ENCODE measurements around the gene DMXL1. TPM values are rescaled to one million over a fixed set of nuclear protein-coding genes. Genes with fewer than 3 reads are reported as not detected.

The DMXL1 gene
- total RNA-seq (26.9 and 37.4 TPM in 2 replicates), polyA plus RNA-seq (19.5 and 31.6 TPM in 2 replicates)

- Histone ChIP-seq H3K4me3 (peak within 1 kb of the TSS; percentile 46), H3K36me3 (no peaks in the 10 kb centered on the region), H3K27ac (peak within 1 kb of the TSS; percentile 86), H3K27me3 (no peaks in the 10 kb centered on the region), H3K9me3 (ENCODE audit: low read depth) (no peaks in the 10 kb centered on the region), H3K4me1 (ENCODE audit: low read depth) (peaks cover 17% of the 10 kb centered on the region)
- peak; percentile 99 for DNase-seq (ENCODE audit: low read depth in 1 of 2, low spot score in 1 of 2)
- no peak for TF ChIP-seq CTCF (IDR thresholded peaks at IDR 0.05; ENCODE audit: low read depth, low read length)
These were observed at the start of gene DMXL1 for GRCh38 chr5:119070828-119071560. Gene DMXL1, plus strand, starts transcription at chr5:119071087. Its CDS starts 483 bp downstream, at chr5:119071570.

- no peak for DNase-seq (ENCODE audit: low read depth in 1 of 2, low spot score in 1 of 2)
- no peaks in the 10 kb centered on the region for H3K4me1 ChIP-seq (ENCODE audit: low read depth)
- no peaks in the 10 kb centered on the region for H3K9me3 ChIP-seq (ENCODE audit: low read depth)
- H3K4me3 ChIP-seq = no peak overlapping the region
- no peak for TF ChIP-seq CTCF (IDR thresholded peaks at IDR 0.05; ENCODE audit: low read depth, low read length)
- no peaks in the 10 kb centered on the region for H3K27me3 ChIP-seq
- no peaks in the 10 kb centered on the region for H3K36me3 ChIP-seq
- no peak overlapping the region for H3K27ac ChIP-seq
These were observed 49.6 kb upstream of the DMXL1 start for GRCh38 chr5:119021149-119021732.

GRCh38 chr5:119022017-119022745, 48.7 kb upstream of the DMXL1 start:
- Histone ChIP-seq H3K4me3 (no peak overlapping the region), H3K27ac (no peak overlapping the region), H3K4me1 (ENCODE audit: low read depth) (no peaks in the 10 kb centered on the region), H3K27me3 (no peaks in the 10 kb centered on the region), H3K9me3 (ENCODE audit: low read depth) (no peaks in the 10 kb centered on the region), H3K36me3 (no peaks in the 10 kb centered on the region)
- DNase-seq (ENCODE audit: low read depth in 1 of 2, low spot score in 1 of 2) = peak in 1 of 2 donors; percentile 63
- TF ChIP-seq CTCF (IDR thresholded peaks at IDR 0.05; ENCODE audit: low read depth, low read length) = peak; percentile 52

GRCh38 chr5:119022773-119023172, 48.1 kb upstream of the DMXL1 start:
- H3K9me3 ChIP-seq (ENCODE audit: low read depth) = no peaks in the 10 kb centered on the region
- DNase-seq (ENCODE audit: low read depth in 1 of 2, low spot score in 1 of 2) = no peak
- no peak for TF ChIP-seq CTCF (IDR thresholded peaks at IDR 0.05; ENCODE audit: low read depth, low read length)

GRCh38 chr5:119028575-119028974, 42.3 kb upstream of the DMXL1 start:
- TF ChIP-seq CTCF (IDR thresholded peaks at IDR 0.05; ENCODE audit: low read depth, low read length) = no peak
- Histone ChIP-seq H3K4me3 (no peak overlapping the region), H3K36me3 (no peaks in the 10 kb centered on the region), H3K4me1 (ENCODE audit: low read depth) (no peaks in the 10 kb centered on the region), H3K9me3 (ENCODE audit: low read depth) (no peaks in the 10 kb centered on the region), H3K27ac (no peak overlapping the region), H3K27me3 (no peaks in the 10 kb centered on the region)
- peak in 1 of 2 donors; percentile 5 for DNase-seq (ENCODE audit: low read depth in 1 of 2, low spot score in 1 of 2)

More at GRCh38 chr5:119022773-119023172, 48.1 kb upstream of the DMXL1 start:
- H3K4me3 ChIP-seq = no peak overlapping the region
- H3K27me3 ChIP-seq = no peaks in the 10 kb centered on the region
- H3K4me1 ChIP-seq (ENCODE audit: low read depth) = no peaks in the 10 kb centered on the region
- no peak overlapping the region for H3K27ac ChIP-seq
- H3K36me3 ChIP-seq = no peaks in the 10 kb centered on the region

All from cardiac muscle cell (in vitro differentiated cells and primary cell).